GM06990 (cell line): ENCODE measurements around the gene WDR75.

ENCODE experiments used
- DNase-seq: peaks from one replicate; pipeline ENCODE4 v3.0.0-alpha.2; 2011; ENCODE audit not compliant: insufficient read length; ENCODE audit errors: extremely low read depth
- H3K27me3 ChIP-seq: replicated peaks from 2 replicates; pipeline ENCODE4 v1.6.0; 2011; ENCODE audit warnings: low read length; ENCODE audit not compliant: control insufficient read depth, insufficient read depth
- H3K36me3 ChIP-seq: 2 replicates; pipeline ENCODE4 v1.5.1; 2011; ENCODE audit warnings: low read length; ENCODE audit not compliant: control insufficient read depth, insufficient read depth
- H3K4me3 ChIP-seq: replicated peaks from 2 replicates; pipeline ENCODE4 v1.5.1; 2011; ENCODE audit warnings: low read depth, mild to moderate bottlenecking, control low read depth, low read length
- TF ChIP-seq, protein P1 (sequence below): IDR thresholded peaks from 2 replicates; pipeline ENCODE4 v1.5.1; 2011; ENCODE audit warnings: low read length, control low read depth, mild to moderate bottlenecking, inconsistent platforms; ENCODE audit not compliant: insufficient read depth, poor library complexity, severe bottlenecking

The WDR75 gene

GRCh38 chr2:189481071-189481470 is 39.8 kb downstream of the WDR75 start:
- TF ChIP-seq, protein P1, sequence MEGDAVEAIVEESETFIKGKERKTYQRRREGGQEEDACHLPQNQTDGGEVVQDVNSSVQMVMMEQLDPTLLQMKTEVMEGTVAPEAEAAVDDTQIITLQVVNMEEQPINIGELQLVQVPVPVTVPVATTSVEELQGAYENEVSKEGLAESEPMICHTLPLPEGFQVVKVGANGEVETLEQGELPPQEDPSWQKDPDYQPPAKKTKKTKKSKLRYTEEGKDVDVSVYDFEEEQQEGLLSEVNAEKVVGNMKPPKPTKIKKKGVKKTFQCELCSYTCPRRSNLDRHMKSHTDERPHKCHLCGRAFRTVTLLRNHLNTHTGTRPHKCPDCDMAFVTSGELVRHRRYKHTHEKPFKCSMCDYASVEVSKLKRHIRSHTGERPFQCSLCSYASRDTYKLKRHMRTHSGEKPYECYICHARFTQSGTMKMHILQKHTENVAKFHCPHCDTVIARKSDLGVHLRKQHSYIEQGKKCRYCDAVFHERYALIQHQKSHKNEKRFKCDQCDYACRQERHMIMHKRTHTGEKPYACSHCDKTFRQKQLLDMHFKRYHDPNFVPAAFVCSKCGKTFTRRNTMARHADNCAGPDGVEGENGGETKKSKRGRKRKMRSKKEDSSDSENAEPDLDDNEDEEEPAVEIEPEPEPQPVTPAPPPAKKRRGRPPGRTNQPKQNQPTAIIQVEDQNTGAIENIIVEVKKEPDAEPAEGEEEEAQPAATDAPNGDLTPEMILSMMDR = no peak
- DNase-seq = no peak
- Histone ChIP-seq H3K27me3 (no peaks in the 10 kb centered on the region), H3K36me3 (peaks cover 2% of the 10 kb centered on the region; the same call in 1 of the 2 replicates), H3K4me3 (no peak overlapping the region)

DNA sequence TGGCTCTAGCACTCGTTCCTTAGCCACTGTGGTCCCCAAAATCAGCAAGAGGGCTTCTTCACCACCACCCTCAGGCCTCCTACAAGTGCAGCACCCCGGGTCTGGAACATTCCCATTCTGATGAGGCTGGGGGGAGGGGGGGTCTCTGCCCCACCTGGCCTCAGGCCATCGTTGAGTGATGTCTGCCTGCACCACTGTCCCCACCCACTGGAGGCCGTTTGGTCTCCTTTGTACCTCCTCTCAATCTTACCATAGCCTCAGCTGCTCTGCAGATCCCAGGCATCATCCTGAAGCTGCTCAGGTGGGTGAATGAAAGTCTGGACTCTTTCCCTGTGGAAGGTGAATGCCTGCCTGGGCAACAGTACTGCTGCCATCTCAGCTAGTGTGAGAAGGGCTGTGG is 42.3 kb downstream of the WDR75 start:
- no peaks in the 10 kb centered on the region for H3K27me3 ChIP-seq
- DNase-seq = no peak
- TF ChIP-seq, protein P1 = no peak
- H3K36me3 ChIP-seq = no peaks in the 10 kb centered on the region
- H3K4me3 ChIP-seq = no peak overlapping the region

DNA sequence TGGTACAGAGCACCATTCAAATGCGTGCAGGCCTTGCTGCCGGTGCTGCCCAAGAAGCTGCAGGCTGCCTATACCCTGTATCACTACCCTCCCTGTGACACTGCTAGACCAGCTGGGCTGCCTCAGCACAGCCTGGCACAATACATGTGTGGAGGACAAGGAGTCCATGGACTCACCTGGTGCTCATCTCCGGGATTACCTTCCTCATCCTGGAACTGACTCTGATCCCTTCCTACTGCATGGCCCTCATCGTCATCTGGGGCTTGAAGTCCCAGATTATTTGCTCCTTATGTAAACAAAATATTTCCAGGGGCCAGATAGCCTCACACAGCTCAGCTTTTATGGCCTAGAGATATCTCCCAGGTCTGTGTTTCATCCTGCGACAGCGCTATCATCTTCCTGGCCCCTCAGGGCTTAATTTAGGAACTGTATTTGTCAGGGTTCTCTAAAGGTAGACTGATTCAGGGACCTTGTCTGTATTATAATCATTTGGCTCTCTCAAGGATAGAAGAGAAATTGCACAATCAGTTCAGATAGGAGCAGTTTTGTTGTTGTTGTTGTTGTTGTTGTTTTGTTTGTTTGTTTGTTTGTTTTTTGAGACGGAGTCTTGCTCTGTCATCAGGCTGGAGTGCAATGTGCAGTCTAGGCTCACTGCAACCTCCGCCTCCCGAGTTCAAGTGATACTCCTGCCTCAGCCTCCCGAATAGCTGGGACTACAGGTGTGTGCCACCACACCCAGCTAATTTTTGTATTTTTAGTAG is 42.9 kb downstream of the WDR75 start:
- Histone ChIP-seq H3K4me3 (no peak overlapping the region), H3K36me3 (no peaks in the 10 kb centered on the region), H3K27me3 (no peaks in the 10 kb centered on the region)
- DNase-seq = no peak
- TF ChIP-seq, protein P1 = no peak

- TF ChIP-seq, protein P1 = no peak
These were observed 43.9 kb downstream of the WDR75 start for GRCh38 chr2:189485146-189485545.

DNA sequence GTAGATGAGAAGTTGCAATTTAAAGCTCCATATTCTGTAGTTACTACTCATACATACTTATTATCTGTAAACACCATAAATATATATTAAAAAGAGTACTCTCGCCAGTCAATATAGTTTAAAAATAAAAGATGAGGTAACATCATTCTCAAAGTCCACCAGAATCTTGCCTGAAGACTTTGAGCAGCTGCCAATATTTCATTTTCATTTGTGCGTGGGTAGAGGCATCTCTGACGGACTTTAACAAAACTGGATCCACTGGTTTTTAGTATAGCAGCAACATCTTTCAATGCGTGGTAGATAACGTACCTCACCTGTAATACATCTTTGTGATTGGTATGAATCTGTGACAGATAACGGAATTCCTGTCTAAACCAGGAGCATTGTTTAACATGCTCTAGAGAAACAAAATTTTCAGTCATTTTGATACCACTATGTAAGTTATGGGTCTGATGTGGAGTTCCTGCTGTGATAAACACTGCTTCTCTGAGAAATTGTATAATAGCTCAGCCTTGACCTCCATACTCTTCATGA is 45.0 kb downstream of the WDR75 start:
- no peaks in the 10 kb centered on the region for H3K36me3 ChIP-seq
- H3K4me3 ChIP-seq = no peak overlapping the region
- DNase-seq = no peak
- no peaks in the 10 kb centered on the region for H3K27me3 ChIP-seq
- TF ChIP-seq, protein P1 = no peak

More at GRCh38 chr2:189485146-189485545, 43.9 kb downstream of the WDR75 start:
- H3K27me3 ChIP-seq = no peaks in the 10 kb centered on the region
- H3K4me3 ChIP-seq = no peak overlapping the region
- H3K36me3 ChIP-seq = no peaks in the 10 kb centered on the region
- DNase-seq = no peak
